Dendritic cell treated with granulocyte-macrophage colony-stimulating factor and Interleukin-4, amounts not matched to agents 40 ng/mL and 50 ng/mL, for 4 days (primary cell): Measurements from ENCODE around the gene FAH.
"Not testable (repeated sequence)": the region's sequence is repeated elsewhere in the genome, so short reads cannot be mapped to it uniquely, and the experiment has no call there.

Source experiments
- H3K27ac Mint-ChIP-seq: one replicate; pipeline ENCODE4 v1.8.0; 2022; ENCODE audit warnings: mild to moderate bottlenecking, mixed read lengths
- H3K27me3 Mint-ChIP-seq: one replicate; pipeline ENCODE4 v1.8.0; 2022; ENCODE audit warnings: mild to moderate bottlenecking, mixed read lengths
- H3K36me3 Mint-ChIP-seq: one replicate; pipeline ENCODE4 v1.8.0; 2022; ENCODE audit warnings: low read depth, mixed read lengths
- H3K4me1 Mint-ChIP-seq: one replicate; pipeline ENCODE4 v1.8.0; 2022; ENCODE audit warnings: low read depth, mixed read lengths
- H3K4me3 Mint-ChIP-seq: one replicate; pipeline ENCODE4 v1.8.0; 2022; ENCODE audit warnings: mild to moderate bottlenecking, moderate library complexity, mixed read lengths
- H3K9me3 Mint-ChIP-seq: one replicate; pipeline ENCODE4 v1.8.0; 2022; ENCODE audit warnings: mixed read lengths
- intact Hi-C: fragments of 100-400 bp; cut with micrococcal nuclease; formaldehyde crosslinking; loops from one replicate; pipeline ENCODE4 v1.15.0; 2022

The FAH gene

GRCh38 chr15:80127253-80127652 is 25.5 kb upstream of the FAH start:
- intact Hi-C loops = loop anchor here (10.0 kb wide), 1 partner anchor 48 kb away; no protein-coding TSS in a partner anchor
- H3K27me3 Mint-ChIP-seq, H3K4me3 Mint-ChIP-seq, H3K9me3 Mint-ChIP-seq, H3K27ac Mint-ChIP-seq: not testable (repeated sequence)
- Mint-ChIP-seq H3K36me3 (peaks cover 59% of the 10 kb centered on the region), H3K4me1 (peaks cover 16% of the 10 kb centered on the region)

DNA sequence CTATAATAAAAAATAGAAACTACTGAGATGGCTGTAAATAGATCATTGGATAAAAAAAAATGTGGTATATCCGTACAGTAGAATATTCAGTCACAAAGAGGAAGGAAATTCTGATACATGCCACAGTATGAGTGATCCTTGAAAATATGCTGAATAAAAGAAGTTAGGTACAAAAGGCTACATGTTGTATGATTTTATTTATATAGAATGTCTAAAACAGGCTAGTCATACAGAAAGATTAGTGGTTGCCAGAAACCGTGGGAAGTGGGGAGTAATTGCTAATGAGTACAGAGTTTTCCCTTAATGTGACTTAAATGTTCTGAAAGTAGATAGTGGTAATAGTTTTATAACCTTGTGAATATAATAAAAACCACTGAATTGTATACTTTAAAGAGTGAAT is 24.9 kb upstream of the FAH start:
- Mint-ChIP-seq H3K9me3 (no peaks in the 10 kb centered on the region), H3K4me3 (no peak overlapping the region), H3K27me3 (no peaks in the 10 kb centered on the region), H3K36me3 (peaks cover 65% of the 10 kb centered on the region), H3K27ac (no peak overlapping the region), H3K4me1 (peaks cover 13% of the 10 kb centered on the region)
- intact Hi-C loops = loop anchor here (10.0 kb wide), 1 partner anchor 47 kb away; no protein-coding TSS in a partner anchor

- Mint-ChIP-seq H3K36me3 (peaks cover 69% of the 10 kb centered on the region), H3K4me1 (peaks cover 19% of the 10 kb centered on the region), H3K9me3 (no peaks in the 10 kb centered on the region), H3K4me3 (no peak overlapping the region), H3K27me3 (no peaks in the 10 kb centered on the region), H3K27ac (no peak overlapping the region)
- intact Hi-C loops = no loop called here
Observed at GRCh38 chr15:80132382-80132781, 20.4 kb upstream of the FAH start.

DNA sequence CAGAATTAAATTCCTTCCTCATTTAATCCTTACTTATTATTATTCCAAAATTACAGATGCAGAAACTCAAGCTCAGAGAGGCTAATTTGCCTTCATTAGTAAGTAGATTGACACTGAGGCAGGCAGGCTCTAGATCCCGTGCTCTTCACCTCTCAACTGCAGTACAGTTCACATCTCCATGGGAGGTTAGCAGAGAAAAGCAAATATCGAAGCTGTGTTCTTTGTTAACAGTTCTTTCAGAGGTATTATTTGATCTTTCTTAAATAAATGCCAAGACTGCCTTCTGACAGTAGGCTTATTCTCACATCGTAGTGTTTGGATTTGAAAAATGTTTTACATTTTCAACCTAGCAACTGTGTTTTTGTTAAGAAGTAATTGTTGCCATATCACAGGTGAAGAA is 15.9 kb upstream of the FAH start:
- H3K4me3 Mint-ChIP-seq = no peak overlapping the region
- peaks cover 59% of the 10 kb centered on the region for H3K36me3 Mint-ChIP-seq
- H3K9me3 Mint-ChIP-seq = no peaks in the 10 kb centered on the region
- intact Hi-C loops = no loop called here
- peaks cover 27% of the 10 kb centered on the region for H3K4me1 Mint-ChIP-seq
- H3K27me3 Mint-ChIP-seq = no peaks in the 10 kb centered on the region
- no peak overlapping the region for H3K27ac Mint-ChIP-seq

- Mint-ChIP-seq H3K36me3 (peaks cover 40% of the 10 kb centered on the region), H3K9me3 (no peaks in the 10 kb centered on the region), H3K27me3 (no peaks in the 10 kb centered on the region), H3K4me3 (no peak overlapping the region), H3K27ac (peak overlapping the region; percentile 25), H3K4me1 (peaks cover 27% of the 10 kb centered on the region)
- intact Hi-C loops = no loop called here
Observed at GRCh38 chr15:80138961-80139360, 13.8 kb upstream of the FAH start.

- Mint-ChIP-seq H3K27ac (no peak overlapping the region), H3K4me3 (no peak overlapping the region), H3K36me3 (peaks cover 22% of the 10 kb centered on the region), H3K9me3 (no peaks in the 10 kb centered on the region), H3K4me1 (peaks cover 15% of the 10 kb centered on the region), H3K27me3 (no peaks in the 10 kb centered on the region)
- intact Hi-C loops = no loop called here
Observed at GRCh38 chr15:80140909-80141308, 11.9 kb upstream of the FAH start.

DNA sequence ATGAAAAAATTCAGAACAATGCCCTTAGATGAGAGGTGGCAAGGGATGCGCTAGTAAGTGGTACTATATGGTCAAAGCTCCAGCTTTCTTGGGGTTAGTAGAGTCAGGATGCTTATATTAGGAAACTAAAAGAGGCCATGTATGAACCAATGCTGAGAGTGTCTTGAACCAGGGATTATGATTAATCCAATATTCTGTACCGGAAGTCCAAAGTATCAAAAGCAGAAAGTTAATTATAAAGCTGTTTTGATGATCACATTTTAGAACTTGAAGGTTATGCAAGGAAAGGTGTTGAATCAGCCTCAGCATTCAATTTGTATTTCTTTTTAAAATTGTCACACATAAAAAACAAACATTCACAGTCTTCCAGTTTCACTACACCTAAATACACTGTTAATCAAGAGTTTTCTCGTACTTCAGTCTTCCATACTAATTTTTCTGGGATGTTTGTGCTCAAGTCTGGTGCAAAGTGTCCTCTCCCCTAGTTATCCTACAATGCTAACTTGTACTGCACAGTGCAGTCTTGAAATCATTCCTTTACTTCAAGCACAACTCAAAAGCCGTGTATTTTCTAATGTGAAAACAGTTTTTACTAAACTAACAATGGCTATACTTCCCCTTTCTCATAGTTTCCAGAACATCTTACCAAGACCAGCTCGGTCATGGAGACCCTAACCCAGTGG is 10.7 kb upstream of the FAH start:
- H3K9me3 Mint-ChIP-seq = no peaks in the 10 kb centered on the region
- intact Hi-C loops = no loop called here
- H3K36me3 Mint-ChIP-seq = peaks cover 16% of the 10 kb centered on the region
- H3K4me1 Mint-ChIP-seq = peaks cover 15% of the 10 kb centered on the region
- no peak overlapping the region for H3K27ac Mint-ChIP-seq
- no peak overlapping the region for H3K4me3 Mint-ChIP-seq
- no peaks in the 10 kb centered on the region for H3K27me3 Mint-ChIP-seq

- Mint-ChIP-seq H3K9me3 (no peaks in the 10 kb centered on the region), H3K27me3 (no peaks in the 10 kb centered on the region), H3K27ac (no peak overlapping the region), H3K4me1 (peaks cover 15% of the 10 kb centered on the region), H3K4me3 (no peak overlapping the region), H3K36me3 (peaks cover 10% of the 10 kb centered on the region)
- intact Hi-C loops = no loop called here
Observed at GRCh38 chr15:80142646-80143045, 10.2 kb upstream of the FAH start.

DNA sequence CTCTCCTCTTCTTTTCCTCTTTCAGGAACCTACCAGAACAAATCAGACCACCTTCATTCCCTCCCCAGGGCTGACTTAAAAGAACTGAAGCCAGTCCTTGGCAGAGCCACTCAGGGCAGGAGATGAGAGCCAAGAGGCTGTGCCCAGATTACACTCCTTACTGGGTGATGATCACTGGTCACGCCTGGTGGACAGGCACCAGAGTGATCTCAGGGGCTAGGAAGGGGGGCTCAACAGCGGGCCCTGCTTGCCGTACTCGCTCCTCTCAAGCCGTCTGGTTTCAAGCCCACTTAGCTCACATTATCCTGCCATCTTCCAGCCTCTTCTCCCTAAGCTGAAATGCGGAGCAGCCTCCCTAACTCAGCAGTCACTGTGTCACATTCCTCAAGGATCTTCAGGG is 1.7 kb upstream of the FAH start:
- peaks cover 4% of the 10 kb centered on the region for H3K27me3 Mint-ChIP-seq
- intact Hi-C loops = no loop called here
- peaks cover 6% of the 10 kb centered on the region for H3K36me3 Mint-ChIP-seq
- peaks cover 42% of the 10 kb centered on the region for H3K4me1 Mint-ChIP-seq
- H3K27ac Mint-ChIP-seq = no peak overlapping the region
- H3K9me3 Mint-ChIP-seq = no peaks in the 10 kb centered on the region
- H3K4me3 Mint-ChIP-seq = no peak overlapping the region

- no peaks in the 10 kb centered on the region for H3K9me3 Mint-ChIP-seq
- peaks cover 6% of the 10 kb centered on the region for H3K36me3 Mint-ChIP-seq
- intact Hi-C loops = no loop called here
- no peak overlapping the region for H3K4me3 Mint-ChIP-seq
- peaks cover 4% of the 10 kb centered on the region for H3K27me3 Mint-ChIP-seq
- H3K27ac Mint-ChIP-seq = peak overlapping the region; percentile 46
- peaks cover 46% of the 10 kb centered on the region for H3K4me1 Mint-ChIP-seq
Observed at GRCh38 chr15:80151576-80151975, 1.2 kb upstream of the FAH start.

DNA sequence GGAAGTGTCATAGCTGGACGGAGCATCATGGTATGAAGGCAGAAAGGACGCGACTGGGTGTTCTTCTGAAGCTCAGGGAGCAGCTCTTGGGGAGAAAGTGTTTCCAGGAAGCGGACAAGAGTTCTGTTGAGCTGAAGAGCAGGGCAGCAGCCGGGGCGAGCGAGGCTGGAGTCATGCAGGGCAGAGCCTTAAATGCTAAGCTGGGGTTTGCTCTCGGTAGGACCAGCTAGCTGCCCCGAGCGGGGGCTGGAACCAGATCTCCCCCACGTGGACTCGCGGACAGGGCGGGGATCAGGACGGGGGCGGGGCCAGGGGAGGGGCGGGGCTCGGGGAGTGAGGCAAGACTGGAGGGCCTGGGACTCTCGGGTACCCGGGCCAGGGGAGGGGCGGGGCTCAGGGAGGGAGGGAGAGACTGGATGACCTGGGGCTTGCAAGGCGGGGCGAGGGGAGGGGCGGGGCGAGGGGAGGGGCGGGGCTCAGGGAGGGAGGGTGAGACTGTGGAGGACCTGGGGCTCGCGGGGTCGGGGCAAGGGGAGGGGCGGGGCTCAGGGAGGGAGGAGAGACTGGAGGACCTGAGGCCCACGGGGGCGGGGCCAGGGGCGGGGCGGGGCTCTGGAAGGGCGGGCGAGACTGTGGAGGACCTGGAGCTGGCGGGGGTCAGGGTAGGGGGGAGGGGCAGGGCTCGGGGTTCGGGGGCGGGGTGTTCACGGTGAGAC is 461 bp upstream of the FAH start:
- Mint-ChIP-seq H3K4me1 (peaks cover 50% of the 10 kb centered on the region), H3K9me3 (no peaks in the 10 kb centered on the region), H3K36me3 (peaks cover 6% of the 10 kb centered on the region), H3K27me3 (peaks cover 4% of the 10 kb centered on the region), H3K27ac (peak overlapping the region; percentile 82), H3K4me3 (peak overlapping the region; percentile 86)
- intact Hi-C loops = loop anchor here (2.0 kb wide), 1 partner anchor 94 kb away; the partner anchor contains the start of gene ZFAND6

DNA sequence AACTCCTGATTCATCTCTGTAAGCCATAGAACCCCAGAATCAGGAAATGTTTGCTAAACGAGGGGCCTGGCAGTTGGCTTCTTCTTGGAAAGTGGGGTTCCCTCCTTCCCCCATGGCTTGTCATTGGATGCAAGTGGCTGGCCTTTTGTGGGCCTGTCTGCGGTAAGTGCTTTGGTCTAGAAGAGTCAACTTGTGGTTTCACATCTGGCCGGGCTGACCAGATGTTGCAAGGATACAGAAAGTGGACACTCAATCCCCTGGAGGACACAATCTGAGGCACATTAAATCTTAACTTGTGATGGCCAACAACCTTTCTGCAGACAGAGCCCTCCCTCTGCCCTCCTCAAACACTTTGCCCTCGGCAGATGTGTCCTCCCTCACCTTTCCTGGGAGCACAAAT is 1.1 kb downstream of the FAH start:
- intact Hi-C loops = loop anchor here (2.0 kb wide), 1 partner anchor 95 kb away; the partner anchor contains the start of gene ZFAND6
- Mint-ChIP-seq H3K36me3 (peaks cover 6% of the 10 kb centered on the region), H3K27ac (peak overlapping the region; percentile 82), H3K9me3 (no peaks in the 10 kb centered on the region), H3K4me3 (peak overlapping the region; percentile 86), H3K27me3 (peaks cover 4% of the 10 kb centered on the region), H3K4me1 (peaks cover 50% of the 10 kb centered on the region)

DNA sequence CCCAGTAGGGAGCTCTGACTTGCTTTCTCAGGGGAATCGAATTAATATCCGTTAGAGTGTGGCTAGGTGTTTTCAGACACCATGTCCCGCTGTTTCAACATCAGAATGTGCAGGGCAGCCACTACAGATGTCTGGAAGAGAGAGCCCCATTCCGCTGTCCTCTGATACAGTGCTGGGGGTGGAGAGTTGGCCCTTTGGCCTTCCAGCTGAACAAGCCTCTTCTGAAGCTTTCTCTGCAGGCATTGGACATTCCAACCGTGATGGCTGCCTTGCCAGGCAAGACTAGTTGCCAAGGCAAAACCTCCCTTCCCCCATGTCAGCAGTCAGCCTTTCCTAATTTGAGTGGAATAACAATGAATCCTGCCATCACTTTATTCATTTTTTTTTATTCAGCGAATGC is 1.5 kb downstream of the FAH start:
- H3K4me3 Mint-ChIP-seq = no peak overlapping the region
- peaks cover 52% of the 10 kb centered on the region for H3K4me1 Mint-ChIP-seq
- no peaks in the 10 kb centered on the region for H3K9me3 Mint-ChIP-seq
- intact Hi-C loops = no loop called here
- H3K27me3 Mint-ChIP-seq = peaks cover 4% of the 10 kb centered on the region
- peaks cover 9% of the 10 kb centered on the region for H3K36me3 Mint-ChIP-seq
- H3K27ac Mint-ChIP-seq = peak overlapping the region; percentile 81

DNA sequence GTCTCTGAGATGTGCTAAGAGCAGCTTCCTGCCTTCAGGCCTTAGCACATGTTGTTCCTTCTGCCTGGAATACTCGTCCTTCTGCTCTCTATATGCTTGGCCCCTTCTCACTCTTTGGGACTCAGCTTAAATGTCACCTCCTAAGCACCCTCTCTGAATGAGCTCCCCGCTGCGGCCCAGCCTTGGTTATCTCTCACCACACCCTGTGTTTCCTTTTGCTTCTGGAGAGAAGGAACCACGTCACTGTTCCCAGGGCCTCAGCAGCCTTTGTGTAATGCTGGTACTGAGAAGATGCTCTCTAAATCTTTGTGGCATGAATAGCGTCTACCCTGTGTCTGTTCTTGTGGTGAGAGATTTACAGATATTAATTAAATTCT is 2.2 kb downstream of the FAH start:
- Mint-ChIP-seq H3K4me1 (peaks cover 59% of the 10 kb centered on the region), H3K36me3 (peaks cover 14% of the 10 kb centered on the region), H3K9me3 (no peaks in the 10 kb centered on the region), H3K27ac (peak overlapping the region; percentile 81), H3K4me3 (no peak overlapping the region), H3K27me3 (peaks cover 4% of the 10 kb centered on the region)
- intact Hi-C loops = no loop called here
